ENCODE data around the gene RABEP1. TPM values are rescaled to one million over a fixed set of nuclear protein-coding genes. Genes with fewer than 3 reads are reported as not detected.
A peak's percentile ranks its signal among the peaks of the same experiment; 100 is the strongest.

RABEP1 gene
- total RNA-seq, 1 donor from 2014 or later = 33.4 TPM

DNA sequence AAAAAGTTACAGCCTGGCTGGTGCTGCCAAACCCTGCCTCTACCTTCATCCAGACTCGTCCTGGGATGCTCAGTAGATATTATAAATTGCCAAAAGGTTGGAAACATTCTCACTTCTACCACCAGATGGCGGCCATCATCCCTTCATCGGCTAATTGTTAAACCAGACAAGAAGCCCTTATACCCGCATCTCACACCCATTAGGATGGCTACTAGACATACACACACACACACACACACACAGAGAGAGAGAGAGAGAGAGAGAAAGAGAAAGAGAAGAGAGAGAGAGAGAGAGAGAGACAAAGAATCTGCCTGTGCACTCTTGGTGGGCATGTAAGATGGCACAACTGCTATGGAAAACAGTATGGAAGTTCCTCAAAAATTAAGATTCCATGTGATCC lies 32.5 kb upstream of the RABEP1 start:
- H3K4me1 ChIP-seq = no peaks in the 10 kb centered on the region
- intact Hi-C loops (cut with DNase I) = loop anchor here (10.0 kb wide), 1 partner anchor 85 kb away; no protein-coding TSS in a partner anchor
- DNase-seq (ENCODE audit: extremely low spot score in 2 of 2) = no peak
- H3K9me3 ChIP-seq = no peaks in the 10 kb centered on the region
- H3K27ac ChIP-seq = no peak overlapping the region
- H3K27me3 ChIP-seq = no peaks in the 10 kb centered on the region
- H3K36me3 ChIP-seq = no peaks in the 10 kb centered on the region
- TF ChIP-seq, protein P1, sequence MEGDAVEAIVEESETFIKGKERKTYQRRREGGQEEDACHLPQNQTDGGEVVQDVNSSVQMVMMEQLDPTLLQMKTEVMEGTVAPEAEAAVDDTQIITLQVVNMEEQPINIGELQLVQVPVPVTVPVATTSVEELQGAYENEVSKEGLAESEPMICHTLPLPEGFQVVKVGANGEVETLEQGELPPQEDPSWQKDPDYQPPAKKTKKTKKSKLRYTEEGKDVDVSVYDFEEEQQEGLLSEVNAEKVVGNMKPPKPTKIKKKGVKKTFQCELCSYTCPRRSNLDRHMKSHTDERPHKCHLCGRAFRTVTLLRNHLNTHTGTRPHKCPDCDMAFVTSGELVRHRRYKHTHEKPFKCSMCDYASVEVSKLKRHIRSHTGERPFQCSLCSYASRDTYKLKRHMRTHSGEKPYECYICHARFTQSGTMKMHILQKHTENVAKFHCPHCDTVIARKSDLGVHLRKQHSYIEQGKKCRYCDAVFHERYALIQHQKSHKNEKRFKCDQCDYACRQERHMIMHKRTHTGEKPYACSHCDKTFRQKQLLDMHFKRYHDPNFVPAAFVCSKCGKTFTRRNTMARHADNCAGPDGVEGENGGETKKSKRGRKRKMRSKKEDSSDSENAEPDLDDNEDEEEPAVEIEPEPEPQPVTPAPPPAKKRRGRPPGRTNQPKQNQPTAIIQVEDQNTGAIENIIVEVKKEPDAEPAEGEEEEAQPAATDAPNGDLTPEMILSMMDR (IDR thresholded peaks at IDR 0.05) = peak in 2 of 3 experiments; percentile 42 to 62
- TF ChIP-seq POLR2AphosphoS5 (IDR thresholded peaks at IDR 0.05; ENCODE audit: insufficient read depth in 1 of 2, low read depth in 1 of 2) (no peak), POLR2A (IDR thresholded peaks at IDR 0.05) (no peak)
- no peak overlapping the region for H3K4me3 ChIP-seq

DNA sequence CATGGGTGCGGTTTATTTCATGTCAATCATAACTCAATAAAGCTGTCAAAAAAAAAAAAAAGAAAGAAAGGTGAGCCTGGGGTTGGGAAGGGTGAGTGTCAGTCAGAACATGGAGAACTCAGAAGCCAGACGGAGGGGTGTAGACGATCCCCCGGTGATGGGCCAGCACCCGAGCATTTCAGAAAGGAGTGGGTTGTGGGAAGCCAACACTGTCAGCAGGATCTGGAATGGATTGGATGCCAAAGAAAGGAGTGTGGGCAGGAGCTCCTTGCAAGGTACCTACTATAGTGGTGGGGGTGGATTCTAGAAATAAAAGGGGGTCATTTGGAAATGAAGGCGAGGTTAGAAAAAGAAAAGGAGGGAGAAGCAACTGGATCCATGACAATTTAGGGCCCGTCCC lies 27.7 kb upstream of the RABEP1 start:
- H3K27ac ChIP-seq = no peak overlapping the region
- no peaks in the 10 kb centered on the region for H3K27me3 ChIP-seq
- TF ChIP-seq, protein P1 (IDR thresholded peaks at IDR 0.05) = no peak
- no peak for TF ChIP-seq POLR2A (IDR thresholded peaks at IDR 0.05)
- TF ChIP-seq POLR2AphosphoS5 (IDR thresholded peaks at IDR 0.05; ENCODE audit: insufficient read depth in 1 of 2, low read depth in 1 of 2) = no peak
- H3K9me3 ChIP-seq = no peaks in the 10 kb centered on the region
- no peak for DNase-seq (ENCODE audit: extremely low spot score in 2 of 2)
- no peaks in the 10 kb centered on the region for H3K36me3 ChIP-seq
- intact Hi-C loops (cut with DNase I) = no loop called here
- no peaks in the 10 kb centered on the region for H3K4me1 ChIP-seq
- H3K4me3 ChIP-seq = no peak overlapping the region

DNA sequence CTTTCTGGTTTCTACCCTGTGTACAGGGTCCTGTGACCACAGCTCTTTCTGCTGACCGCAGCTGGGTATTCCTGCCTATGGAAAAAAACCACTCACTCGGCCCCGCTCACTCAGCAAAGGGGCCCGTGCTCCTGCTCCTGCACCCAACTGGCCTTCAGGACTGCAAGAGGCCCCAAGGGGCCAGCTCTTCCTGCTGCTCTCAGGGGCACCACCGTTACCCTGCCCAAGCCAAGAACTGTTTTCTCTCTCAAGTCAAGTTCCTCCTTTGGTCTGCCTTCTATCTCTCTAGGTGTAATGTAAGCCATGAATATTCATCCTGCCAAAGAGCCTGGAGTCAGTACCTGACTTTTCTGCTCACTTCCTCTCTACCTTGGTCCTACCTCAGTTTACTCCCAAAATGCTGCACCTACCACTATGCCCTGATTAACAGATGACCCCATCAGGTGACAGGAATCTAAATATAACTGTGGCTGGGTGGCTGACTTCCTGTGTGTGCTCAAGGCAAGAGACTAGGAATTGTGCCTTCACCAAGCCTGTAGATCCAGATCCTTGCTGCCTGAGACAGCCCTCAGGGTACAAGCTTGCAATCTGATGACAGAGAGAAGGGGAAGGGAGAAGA lies 27.1 kb upstream of the RABEP1 start:
- no peak for DNase-seq (ENCODE audit: extremely low spot score in 2 of 2)
- Histone ChIP-seq H3K27ac (no peak overlapping the region), H3K4me1 (no peaks in the 10 kb centered on the region), H3K27me3 (no peaks in the 10 kb centered on the region), H3K36me3 (no peaks in the 10 kb centered on the region), H3K9me3 (no peaks in the 10 kb centered on the region), H3K4me3 (no peak overlapping the region)
- no peak for TF ChIP-seq POLR2A (IDR thresholded peaks at IDR 0.05)
- no peak for TF ChIP-seq POLR2AphosphoS5 (IDR thresholded peaks at IDR 0.05; ENCODE audit: insufficient read depth in 1 of 2, low read depth in 1 of 2)
- TF ChIP-seq, protein P1 (IDR thresholded peaks at IDR 0.05) = no peak
- intact Hi-C loops (cut with DNase I) = no loop called here

DNA sequence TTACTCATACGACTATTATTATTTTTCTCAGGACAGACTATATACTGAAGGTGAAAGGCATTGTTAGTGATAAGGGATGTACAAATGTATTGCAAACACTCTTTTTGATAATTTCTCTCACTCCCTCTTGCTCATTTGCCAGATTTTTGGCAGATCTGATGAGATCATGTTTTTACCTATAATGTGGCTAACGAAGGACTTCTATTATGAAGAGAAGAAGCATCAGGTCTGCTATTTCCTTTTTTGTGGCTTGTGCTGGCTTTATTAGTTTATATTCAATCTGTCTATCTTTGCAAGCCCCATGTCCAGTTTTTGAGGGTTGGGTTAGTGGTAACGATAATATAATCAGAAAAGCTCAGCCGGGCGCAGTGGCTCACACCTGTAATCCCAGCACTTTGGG lies 25.0 kb upstream of the RABEP1 start:
- Histone ChIP-seq H3K27me3 (no peaks in the 10 kb centered on the region), H3K9me3 (no peaks in the 10 kb centered on the region), H3K4me3 (no peak overlapping the region), H3K36me3 (no peaks in the 10 kb centered on the region), H3K27ac (no peak overlapping the region), H3K4me1 (no peaks in the 10 kb centered on the region)
- intact Hi-C loops (cut with DNase I) = no loop called here
- TF ChIP-seq POLR2A (IDR thresholded peaks at IDR 0.05) (no peak), POLR2AphosphoS5 (IDR thresholded peaks at IDR 0.05; ENCODE audit: insufficient read depth in 1 of 2, low read depth in 1 of 2) (no peak)
- no peak for DNase-seq (ENCODE audit: extremely low spot score in 2 of 2)

DNA sequence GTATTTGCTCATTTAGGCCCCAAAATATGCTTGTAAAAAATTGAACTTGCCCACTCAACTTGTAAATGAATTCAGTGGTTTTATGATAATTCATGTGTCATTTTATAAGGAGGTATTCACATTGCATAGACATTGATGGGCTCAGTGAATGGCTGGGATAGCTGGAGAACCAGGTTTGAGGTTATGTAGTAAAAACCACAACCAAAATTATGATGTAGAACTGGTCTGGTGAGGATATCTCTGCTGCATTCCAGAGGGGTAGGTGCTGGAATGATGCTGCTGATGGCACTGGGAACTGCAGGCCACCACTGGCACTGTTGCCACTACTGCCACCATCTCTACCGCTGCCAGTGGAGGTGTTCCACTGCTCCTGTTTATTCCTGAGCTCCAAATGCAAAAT lies 21.5 kb upstream of the RABEP1 start:
- intact Hi-C loops (cut with DNase I) = no loop called here
- no peaks in the 10 kb centered on the region for H3K4me1 ChIP-seq
- no peak for DNase-seq (ENCODE audit: extremely low spot score in 2 of 2)
- H3K36me3 ChIP-seq = no peaks in the 10 kb centered on the region
- H3K4me3 ChIP-seq = no peak overlapping the region
- no peak overlapping the region for H3K27ac ChIP-seq
- no peaks in the 10 kb centered on the region for H3K27me3 ChIP-seq
- no peaks in the 10 kb centered on the region for H3K9me3 ChIP-seq
- TF ChIP-seq POLR2A (IDR thresholded peaks at IDR 0.05) (no peak), POLR2AphosphoS5 (IDR thresholded peaks at IDR 0.05; ENCODE audit: insufficient read depth in 1 of 2, low read depth in 1 of 2) (no peak)
- TF ChIP-seq, protein P1 (IDR thresholded peaks at IDR 0.05) = no peak
